CD4-positive, alpha-beta T cell treated with Interleukin-2 at 100 ng/mL for 4 hours (primary cell): ENCODE results near the gene FRMD5.
"Not testable (repeated sequence)": the region's sequence is repeated elsewhere in the genome, so short reads cannot be mapped to it uniquely, and the experiment has no call there.

Source experiments
- DNase-seq: peaks from one replicate; pipeline ENCODE4 v3.0.0-alpha.2; 2020; ENCODE audit warnings: low spot score

Gene FRMD5

GRCh38 chr15:43887901-43888300 is 307.2 kb downstream of the FRMD5 start:
- no peak for DNase-seq

DNA sequence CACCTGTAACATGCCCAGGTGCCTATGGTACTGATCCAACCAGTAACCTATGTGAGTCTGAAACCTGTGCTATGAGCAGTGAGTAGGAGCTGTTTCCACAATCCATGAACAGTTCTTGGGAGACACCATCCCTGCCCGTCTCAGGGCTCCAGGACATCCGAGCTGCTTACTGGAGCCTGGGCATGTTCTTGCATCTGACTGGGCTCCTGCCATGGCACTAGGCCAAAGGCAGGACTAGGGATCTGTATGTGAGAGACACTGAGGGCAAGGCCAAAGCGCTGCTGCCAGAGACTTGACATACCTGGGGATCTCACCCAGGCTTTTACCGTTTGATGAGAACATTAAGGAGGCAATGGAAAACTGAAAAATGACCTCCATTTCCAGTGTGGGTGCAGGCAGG is 308.5 kb downstream of the FRMD5 start:
- no peak for DNase-seq

- DNase-seq = no peak
Measured at GRCh38 chr15:43883571-43883970, 311.5 kb downstream of the FRMD5 start.

DNA sequence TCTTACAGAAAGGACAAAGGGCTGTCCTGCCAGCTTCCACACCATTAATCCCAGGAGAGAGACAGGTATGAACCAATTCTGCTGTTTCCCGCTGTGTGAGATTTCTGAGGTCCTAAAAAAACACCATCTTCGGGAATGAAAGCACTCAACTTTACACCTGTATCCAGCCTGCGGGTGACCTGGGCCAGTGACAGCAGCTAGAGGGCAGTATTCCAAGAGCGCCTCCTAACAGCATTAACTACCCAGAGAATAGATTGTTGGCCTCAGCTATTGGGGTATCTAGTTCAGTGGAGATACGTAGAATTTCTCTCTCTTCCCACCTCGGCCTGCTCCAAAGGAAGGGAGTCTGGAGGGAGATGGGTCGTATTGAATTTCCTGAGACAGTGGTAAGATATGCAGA is 313.1 kb downstream of the FRMD5 start:
- DNase-seq = no peak

- no peak for DNase-seq
Measured at GRCh38 chr15:43881245-43881644, 313.8 kb downstream of the FRMD5 start.

GRCh38 chr15:43880406-43881194 is 314.5 kb downstream of the FRMD5 start:
- DNase-seq = no peak

- DNase-seq = no peak
Measured at GRCh38 chr15:43879386-43880355, 315.4 kb downstream of the FRMD5 start.

DNA sequence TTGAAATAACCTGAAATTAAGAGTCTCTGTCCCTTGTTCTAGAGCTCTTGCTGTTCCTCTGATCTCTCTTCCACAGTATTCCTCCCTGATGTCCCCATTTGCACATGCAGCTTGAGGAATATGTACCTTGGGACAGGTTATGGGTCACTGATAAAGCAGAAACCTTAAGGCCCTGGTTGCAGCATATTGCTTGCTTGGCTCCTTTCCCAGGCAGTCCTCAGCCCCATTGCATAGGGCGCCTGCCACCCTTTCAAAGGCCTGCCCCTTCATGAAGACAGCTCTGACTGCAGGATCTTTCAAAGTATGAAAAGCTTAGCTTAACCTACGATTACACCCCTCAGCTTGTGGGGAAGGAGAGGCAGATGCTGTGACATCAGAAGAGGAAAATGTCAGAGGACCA is 316.6 kb downstream of the FRMD5 start:
- DNase-seq = no peak

GRCh38 chr15:43877371-43877770 is 317.7 kb downstream of the FRMD5 start:
- DNase-seq = no peak

GRCh38 chr15:43876872-43877271 is 318.2 kb downstream of the FRMD5 start:
- DNase-seq = no peak

DNA sequence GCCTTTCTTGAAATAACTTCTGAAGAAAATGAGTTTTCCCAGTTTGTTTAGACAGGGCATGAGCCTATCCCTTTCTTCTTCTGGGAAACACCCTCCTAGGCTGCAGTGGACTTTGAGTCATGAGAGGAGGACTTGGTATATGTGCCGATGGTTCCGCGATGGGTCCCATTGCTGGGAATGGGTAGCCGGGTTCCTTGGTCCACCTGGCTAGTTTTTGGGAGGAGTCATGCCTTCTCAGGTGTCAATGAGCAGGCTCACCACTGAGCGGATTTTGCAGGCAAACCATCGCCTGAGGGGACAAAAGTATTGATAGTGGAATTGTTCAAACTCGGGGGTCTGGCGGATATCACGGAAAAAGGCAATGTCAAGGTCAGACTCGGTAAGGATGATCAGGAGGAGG is 321.4 kb downstream of the FRMD5 start:
- DNase-seq = no peak

DNA sequence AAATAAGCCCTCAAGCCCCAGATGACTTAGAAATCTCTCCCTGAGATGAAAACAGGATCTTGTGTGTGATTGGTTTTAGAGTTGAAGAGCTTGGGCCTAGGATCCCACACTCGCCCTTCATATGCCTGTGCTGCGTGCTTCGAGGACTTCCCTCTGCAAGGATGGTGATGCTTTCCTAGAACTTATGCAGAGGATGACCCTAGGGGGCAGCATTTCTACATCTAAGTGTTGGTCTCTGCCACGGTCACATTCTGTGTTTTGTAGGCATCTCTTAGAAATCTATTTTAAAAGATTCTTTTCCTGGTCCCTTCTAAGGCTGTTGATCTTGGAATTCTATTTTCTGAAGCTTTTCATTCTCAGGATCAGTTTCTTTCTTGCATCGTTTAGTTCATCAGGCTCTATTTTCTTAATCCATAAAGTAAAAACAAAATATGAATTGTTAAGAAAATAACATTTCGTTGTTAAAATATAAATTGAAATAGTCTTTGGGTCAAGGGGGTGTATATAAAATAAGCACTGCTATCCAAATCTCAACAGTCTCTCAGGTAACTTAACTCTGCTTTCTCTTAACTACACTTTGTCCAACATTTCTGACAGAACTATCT is 322.6 kb downstream of the FRMD5 start:
- peak; percentile 6 for DNase-seq

DNA sequence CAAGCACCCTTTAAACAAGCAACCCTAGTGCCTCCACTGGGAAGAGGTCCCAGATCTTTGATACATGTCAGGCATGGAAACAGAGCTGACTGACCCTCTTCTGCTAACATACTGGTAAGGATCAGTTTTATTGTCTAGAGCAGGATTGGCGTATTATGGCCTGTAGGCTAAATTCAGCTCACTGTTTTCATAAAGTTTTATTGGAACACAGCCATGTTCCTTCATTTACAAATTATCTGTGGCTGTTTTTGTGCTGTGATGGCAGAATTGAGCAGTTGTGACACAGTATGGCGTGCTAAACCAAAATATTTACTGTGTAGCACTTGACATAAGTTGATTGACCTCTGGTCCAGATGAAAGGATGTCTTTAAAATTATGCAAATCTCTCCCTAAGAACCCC is 323.2 kb downstream of the FRMD5 start:
- no peak for DNase-seq

- DNase-seq = no peak
Measured at GRCh38 chr15:43868406-43868805, 326.7 kb downstream of the FRMD5 start.

- DNase-seq = no peak
Measured at GRCh38 chr15:43867096-43867495, 328.0 kb downstream of the FRMD5 start.

- DNase-seq = not testable (repeated sequence)
Measured at GRCh38 chr15:43866636-43867035, 328.4 kb downstream of the FRMD5 start.

DNA sequence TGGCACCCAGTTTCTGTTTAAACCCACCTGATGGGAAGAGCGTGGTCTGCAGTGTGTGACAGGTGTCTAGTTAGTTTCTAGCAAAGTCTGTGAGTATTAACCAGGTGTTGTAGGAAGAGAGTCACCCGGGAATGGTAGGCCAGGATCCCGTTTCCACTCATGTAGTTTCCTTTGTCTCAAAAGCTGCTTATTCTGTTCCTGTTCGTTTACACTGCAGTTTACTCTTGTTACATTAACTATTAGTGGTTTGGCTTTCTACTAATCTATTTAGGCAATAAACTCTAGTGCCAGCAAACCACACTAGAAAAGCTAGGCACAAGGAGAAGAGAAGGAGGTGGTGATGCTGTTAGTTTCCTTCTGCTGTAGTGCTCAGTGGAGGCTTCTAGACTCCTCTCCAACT is 335.5 kb downstream of the FRMD5 start:
- DNase-seq = no peak

GRCh38 chr15:43854801-43855200 is 340.3 kb downstream of the FRMD5 start:
- DNase-seq = no peak

DNA sequence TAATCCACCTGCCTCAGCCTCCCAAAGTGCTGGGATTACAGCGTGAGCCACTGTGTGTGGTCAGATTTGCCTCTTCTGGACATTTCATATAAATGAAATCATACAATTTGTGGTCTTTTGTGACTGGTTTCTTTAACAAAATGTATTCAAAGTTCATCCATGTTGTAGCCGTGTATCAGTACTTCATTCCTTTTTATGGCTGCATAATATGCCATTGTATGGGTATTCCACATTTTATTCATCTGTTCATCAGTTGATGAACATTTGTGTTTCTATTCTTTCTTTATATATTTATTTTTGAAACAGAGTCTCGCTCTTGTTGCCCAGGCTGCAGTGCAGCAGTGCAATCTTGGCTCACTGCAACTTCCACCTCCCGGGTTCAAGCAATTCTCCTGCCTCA is 342.5 kb downstream of the FRMD5 start:
- no peak for DNase-seq

GRCh38 chr15:43851251-43851650 is 343.8 kb downstream of the FRMD5 start:
- DNase-seq = no peak

DNA sequence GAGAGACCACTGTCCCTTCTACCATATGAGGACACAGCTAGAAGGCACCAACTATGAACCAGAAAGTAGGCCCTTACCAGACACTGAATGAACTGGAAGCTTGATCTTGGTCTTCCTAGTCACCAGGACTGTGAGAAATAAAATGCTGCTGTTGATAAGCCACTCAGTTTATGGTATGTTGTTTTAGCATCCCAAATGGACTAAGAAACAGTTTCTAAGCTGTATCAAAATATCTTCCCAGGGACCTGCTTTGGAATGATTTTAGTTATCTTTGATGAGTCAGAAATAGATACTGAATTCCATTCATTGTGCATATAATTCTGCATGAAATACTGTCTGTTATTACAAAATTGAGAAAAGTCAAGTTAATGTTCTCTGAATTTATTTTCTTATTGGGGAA is 349.6 kb downstream of the FRMD5 start:
- DNase-seq = no peak

- DNase-seq = not testable (repeated sequence)
Measured at GRCh38 chr15:43832485-43832884, 362.6 kb downstream of the FRMD5 start.
